Measurements from ENCODE around the gene BLOC1S4. TPM values are rescaled to one million over a fixed set of nuclear protein-coding genes. Genes with fewer than 3 reads are reported as not detected.
"Not testable (repeated sequence)": the region's sequence is repeated elsewhere in the genome, so short reads cannot be mapped to it uniquely, and the experiment has no call there.

BLOC1S4 gene
- total RNA-seq, 2 donors from 2014 or later = 14.4 to 16.4 TPM

GRCh38 chr4:6722891-6723290 lies 6.9 kb downstream of the BLOC1S4 start:
- intact Hi-C loops (cut with DNase I) = no loop called here
- Histone ChIP-seq H3K27me3 (no peaks in the 10 kb centered on the region), H3K9me3 (no peaks in the 10 kb centered on the region), H3K9ac (ENCODE audit: low read depth in 2 of 2, low read length in 2 of 2) (no peak overlapping the region), H3K36me3 (no peaks in the 10 kb centered on the region), H3K27ac (no peak overlapping the region), H3K4me3 (no peak overlapping the region), H3K4me1 (no peaks in the 10 kb centered on the region)
- no peak for TF ChIP-seq CTCF (IDR thresholded peaks at IDR 0.05)
- DNase-seq = no peak

- Histone ChIP-seq H3K36me3 (no peaks in the 10 kb centered on the region), H3K9ac (ENCODE audit: low read depth in 2 of 2, low read length in 2 of 2) (no peak overlapping the region), H3K9me3 (no peaks in the 10 kb centered on the region), H3K4me1 (no peaks in the 10 kb centered on the region), H3K27me3 (no peaks in the 10 kb centered on the region), H3K27ac (no peak overlapping the region), H3K4me3 (no peak overlapping the region)
- intact Hi-C loops (cut with DNase I) = no loop called here
- DNase-seq = no peak
- no peak for TF ChIP-seq CTCF (IDR thresholded peaks at IDR 0.05)
Observed at GRCh38 chr4:6723851-6724250, 7.9 kb downstream of the BLOC1S4 start.

- H3K27me3 ChIP-seq = no peaks in the 10 kb centered on the region
- no peak overlapping the region for H3K9ac ChIP-seq (ENCODE audit: low read depth in 2 of 2, low read length in 2 of 2)
- no peak overlapping the region for H3K4me3 ChIP-seq
- H3K36me3 ChIP-seq = no peaks in the 10 kb centered on the region
- H3K9me3 ChIP-seq = no peaks in the 10 kb centered on the region
- no peak for TF ChIP-seq CTCF (IDR thresholded peaks at IDR 0.05)
- no peaks in the 10 kb centered on the region for H3K4me1 ChIP-seq
- intact Hi-C loops (cut with DNase I) = no loop called here
- H3K27ac ChIP-seq = no peak overlapping the region
- no peak for DNase-seq
Observed at GRCh38 chr4:6724421-6725111, 8.6 kb downstream of the BLOC1S4 start.

- H3K36me3 ChIP-seq; H3K9ac ChIP-seq (ENCODE audit: low read depth in 2 of 2, low read length in 2 of 2); H3K27ac ChIP-seq; H3K27me3 ChIP-seq; DNase-seq; H3K4me1 ChIP-seq; intact Hi-C loops (cut with DNase I); H3K9me3 ChIP-seq; H3K4me3 ChIP-seq: not testable (repeated sequence)
Observed at GRCh38 chr4:6725427-6725961, 9.5 kb downstream of the BLOC1S4 start.

GRCh38 chr4:6727081-6727942 lies 11.3 kb downstream of the BLOC1S4 start:
- no peak for DNase-seq
- no peak overlapping the region for H3K27ac ChIP-seq
- H3K9me3 ChIP-seq = no peaks in the 10 kb centered on the region
- no peak for TF ChIP-seq CTCF (IDR thresholded peaks at IDR 0.05)
- H3K36me3 ChIP-seq = no peaks in the 10 kb centered on the region
- no peaks in the 10 kb centered on the region for H3K4me1 ChIP-seq
- H3K27me3 ChIP-seq = no peaks in the 10 kb centered on the region
- intact Hi-C loops (cut with DNase I) = no loop called here
- no peak overlapping the region for H3K4me3 ChIP-seq
- no peak overlapping the region for H3K9ac ChIP-seq (ENCODE audit: low read depth in 2 of 2, low read length in 2 of 2)

- Histone ChIP-seq H3K9me3 (no peaks in the 10 kb centered on the region), H3K36me3 (no peaks in the 10 kb centered on the region), H3K9ac (ENCODE audit: low read depth in 2 of 2, low read length in 2 of 2) (no peak overlapping the region), H3K27me3 (no peaks in the 10 kb centered on the region), H3K4me3 (no peak overlapping the region), H3K27ac (no peak overlapping the region), H3K4me1 (no peaks in the 10 kb centered on the region)
- intact Hi-C loops (cut with DNase I) = no loop called here
- TF ChIP-seq CTCF (IDR thresholded peaks at IDR 0.05) = no peak
- no peak for DNase-seq
Observed at GRCh38 chr4:6727943-6728250, 11.9 kb downstream of the BLOC1S4 start.
